Loucy (cell line): ENCODE data around the gene CNNM3.

Source experiments
- H2AFZ ChIP-seq: fragments of 200-600 bp; sonication (generic); 2 replicates; pipeline ENCODE4 v1.6.0; 2016; ENCODE audit warnings: antibody characterized with exemption, mild to moderate bottlenecking, low read length, moderate library complexity
- H3F3A ChIP-seq: fragments of 200-600 bp; 2 replicates; pipeline ENCODE4 v1.6.0; 2016; ENCODE audit warnings: antibody characterized with exemption, low read depth, mild to moderate bottlenecking
- H3K27me3 ChIP-seq: fragments of 200-600 bp; sonication (generic); 2 replicates; pipeline ENCODE4 v1.6.1; 2014; ENCODE audit warnings: low read length, mild to moderate bottlenecking; ENCODE audit not compliant: insufficient read depth, poor library complexity, severe bottlenecking
- H3K36me3 ChIP-seq: fragments of 200-600 bp; sonication (generic); 2 replicates; pipeline ENCODE4 v1.6.1; 2016; ENCODE audit warnings: low read length; ENCODE audit not compliant: insufficient read depth
- H3K4me1 ChIP-seq: fragments of 200-600 bp; sonication (generic); 2 replicates; pipeline ENCODE4 v1.5.1; 2014; ENCODE audit warnings: low read length, mild to moderate bottlenecking; ENCODE audit not compliant: insufficient read depth, poor library complexity, severe bottlenecking
- H3K4me2 ChIP-seq: fragments of 200-600 bp; sonication (generic); 2 replicates; pipeline ENCODE4 v1.6.0; 2014; ENCODE audit warnings: antibody characterized with exemption, low read length, low read depth, mild to moderate bottlenecking; ENCODE audit not compliant: poor library complexity, severe bottlenecking
- H3K4me3 ChIP-seq: fragments of 200-600 bp; sonication (generic); 2 replicates; pipeline ENCODE4 v1.5.1; 2014; ENCODE audit warnings: low read length, mild to moderate bottlenecking, mixed read lengths; ENCODE audit not compliant: poor library complexity, severe bottlenecking
- H3K79me2 ChIP-seq: fragments of 200-600 bp; sonication (generic); 2 replicates; pipeline ENCODE4 v1.6.1; 2014; ENCODE audit warnings: low read length; ENCODE audit not compliant: insufficient read depth
- H3K9ac ChIP-seq: fragments of 200-600 bp; sonication (generic); 2 replicates; pipeline ENCODE4 v1.6.0; 2014; ENCODE audit warnings: mild to moderate bottlenecking, low read depth, low read length, moderate library complexity; ENCODE audit not compliant: poor library complexity, severe bottlenecking
- H3K9me2 ChIP-seq: fragments of 200-600 bp; sonication (generic); replicated peaks from 2 replicates; pipeline ENCODE4 v1.6.1; 2016; ENCODE audit warnings: low read depth, low read length, mixed read lengths
- H3K9me3 ChIP-seq: fragments of 200-600 bp; sonication (generic); 2 replicates; pipeline ENCODE4 v1.6.1; 2014; ENCODE audit warnings: mild to moderate bottlenecking, antibody characterized with exemption, low read length, low read depth; ENCODE audit not compliant: insufficient read depth
- H4K20me1 ChIP-seq: fragments of 200-600 bp; sonication (generic); 2 replicates; pipeline ENCODE4 v1.6.0; 2014; ENCODE audit warnings: antibody characterized with exemption, low read length, mild to moderate bottlenecking; ENCODE audit not compliant: insufficient read depth, poor library complexity, severe bottlenecking
- CTCF ChIP-seq: fragments of 200-600 bp; sonication (generic); conservative IDR thresholded peaks from 2 replicates; pipeline ENCODE4 v1.5.1; 2014; ENCODE audit warnings: mild to moderate bottlenecking, antibody characterized with exemption, low read length
- EZH2phosphoT487 ChIP-seq: fragments of 200-600 bp; IDR thresholded peaks from 2 replicates; pipeline ENCODE4 v1.6.1; 2018; ENCODE audit warnings: antibody characterized with exemption, mild to moderate bottlenecking, moderate library complexity, borderline replicate concordance

CNNM3 gene

GRCh38 chr2:96797066-96797625 is 18.9 kb upstream of the CNNM3 start:
- Histone ChIP-seq H3K27me3 (no peaks in the 10 kb centered on the region), H3K79me2 (no peaks in the 10 kb centered on the region), H3K36me3 (peaks cover 6% of the 10 kb centered on the region; the same call in 1 of the 2 replicates), H3F3A (no peaks in the 10 kb centered on the region), H3K9me2 (no peaks in the 10 kb centered on the region), H3K4me3 (no peak overlapping the region), H3K9me3 (no peaks in the 10 kb centered on the region), H3K9ac (no peak overlapping the region), H2AFZ (no peak overlapping the region), H3K4me1 (no peaks in the 10 kb centered on the region), H4K20me1 (no peaks in the 10 kb centered on the region), H3K4me2 (no peak overlapping the region)
- TF ChIP-seq CTCF (no peak), EZH2phosphoT487 (no peak)

DNA sequence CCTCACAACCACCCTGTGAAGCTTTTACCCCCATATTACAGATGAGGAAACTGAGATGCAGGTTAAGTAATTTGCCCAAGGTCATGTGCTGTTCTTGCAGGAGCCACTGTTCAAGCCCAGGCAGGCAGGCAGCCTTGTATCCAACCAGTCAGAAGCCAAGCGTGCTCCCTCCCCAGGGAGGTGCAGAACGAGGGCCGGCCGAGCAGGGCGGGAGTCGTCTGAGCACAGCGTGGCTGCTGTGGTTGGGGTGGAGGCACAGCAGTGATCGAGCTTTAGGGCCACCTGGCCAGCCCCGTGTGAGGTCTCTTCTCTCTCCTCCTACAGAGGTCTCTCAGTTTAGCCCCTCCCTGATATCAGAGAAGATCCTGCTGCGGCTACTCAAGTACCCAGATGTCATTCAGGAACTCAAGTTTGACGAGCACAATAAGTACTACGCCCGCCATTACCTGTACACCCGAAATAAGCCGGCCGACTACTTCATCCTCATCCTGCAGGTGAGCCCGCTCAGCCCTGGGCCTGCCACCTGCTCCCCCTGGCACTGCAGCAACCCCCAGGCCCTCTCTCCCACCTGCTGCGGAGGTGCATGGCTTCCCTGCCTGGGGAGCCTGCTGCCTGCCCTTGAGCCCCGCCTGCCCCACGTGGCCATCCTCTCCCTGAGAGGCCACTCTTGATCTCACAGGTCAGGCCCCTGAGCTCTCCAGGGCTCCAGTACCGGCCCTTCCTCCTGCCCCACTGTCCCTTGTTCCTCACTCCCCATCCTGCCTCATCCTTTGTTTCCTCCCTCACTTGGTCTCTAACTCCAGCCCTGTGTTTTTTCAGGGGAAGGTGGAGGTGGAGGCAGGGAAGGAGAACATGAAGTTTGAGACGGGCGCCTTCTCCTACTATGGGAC is 17.1 kb upstream of the CNNM3 start:
- H2AFZ ChIP-seq: no peak overlapping the region
- H3K4me2 ChIP-seq: no peak overlapping the region
- no peak for TF ChIP-seq CTCF
- TF ChIP-seq EZH2phosphoT487: no peak
- peaks cover 6% of the 10 kb centered on the region; the same call in 1 of the 2 replicates for H3K36me3 ChIP-seq
- no peaks in the 10 kb centered on the region for H4K20me1 ChIP-seq
- no peak overlapping the region for H3K9ac ChIP-seq
- H3F3A ChIP-seq: no peaks in the 10 kb centered on the region
- H3K27me3 ChIP-seq: no peaks in the 10 kb centered on the region
- no peaks in the 10 kb centered on the region for H3K4me1 ChIP-seq
- H3K9me2 ChIP-seq: no peaks in the 10 kb centered on the region
- no peaks in the 10 kb centered on the region for H3K9me3 ChIP-seq
- no peaks in the 10 kb centered on the region for H3K79me2 ChIP-seq
- H3K4me3 ChIP-seq: no peak overlapping the region

GRCh38 chr2:96799623-96799935 is 16.5 kb upstream of the CNNM3 start:
- H4K20me1 ChIP-seq: no peaks in the 10 kb centered on the region
- H3K27me3 ChIP-seq: no peaks in the 10 kb centered on the region
- TF ChIP-seq CTCF: no peak
- no peak for TF ChIP-seq EZH2phosphoT487
- no peaks in the 10 kb centered on the region for H3K9me3 ChIP-seq
- no peaks in the 10 kb centered on the region for H3K79me2 ChIP-seq
- H2AFZ ChIP-seq: no peak overlapping the region
- no peaks in the 10 kb centered on the region for H3F3A ChIP-seq
- H3K9me2 ChIP-seq: no peaks in the 10 kb centered on the region
- no peak overlapping the region for H3K9ac ChIP-seq
- no peak overlapping the region for H3K4me3 ChIP-seq
- peaks cover 6% of the 10 kb centered on the region; the same call in 1 of the 2 replicates for H3K36me3 ChIP-seq
- H3K4me1 ChIP-seq: no peaks in the 10 kb centered on the region
- no peak overlapping the region for H3K4me2 ChIP-seq
